ENCODE data around the gene SERGEF.

SERGEF gene

GRCh38 chr11:17846852-17847453 is 165.9 kb downstream of the SERGEF start:
- Histone ChIP-seq H3K4me3 (replicated peaks; ENCODE audit: insufficient read depth, low read length) (no peak overlapping the region), H3K27me3 (ENCODE audit: insufficient read depth, poor library complexity, severe bottlenecking) (no peaks in the 10 kb centered on the region), H3K27ac (replicated peaks) (no peak overlapping the region)
- DNase-seq (ENCODE audit: low read depth in 1 of 2, low spot score in 1 of 2): no peak
- TF ChIP-seq REST (IDR thresholded peaks at IDR 0.05; ENCODE audit: insufficient replicate concordance, low read depth): no peak
- no peak for TF ChIP-seq SPI1 (IDR thresholded peaks at IDR 0.05; ENCODE audit: borderline replicate concordance, low read depth)
- TF ChIP-seq POLR2AphosphoS5 (IDR thresholded peaks at IDR 0.05; ENCODE audit: low read depth): no peak
- no peak for TF ChIP-seq GABPA (IDR thresholded peaks at IDR 0.05; ENCODE audit: low read depth)
- TF ChIP-seq, protein P1, sequence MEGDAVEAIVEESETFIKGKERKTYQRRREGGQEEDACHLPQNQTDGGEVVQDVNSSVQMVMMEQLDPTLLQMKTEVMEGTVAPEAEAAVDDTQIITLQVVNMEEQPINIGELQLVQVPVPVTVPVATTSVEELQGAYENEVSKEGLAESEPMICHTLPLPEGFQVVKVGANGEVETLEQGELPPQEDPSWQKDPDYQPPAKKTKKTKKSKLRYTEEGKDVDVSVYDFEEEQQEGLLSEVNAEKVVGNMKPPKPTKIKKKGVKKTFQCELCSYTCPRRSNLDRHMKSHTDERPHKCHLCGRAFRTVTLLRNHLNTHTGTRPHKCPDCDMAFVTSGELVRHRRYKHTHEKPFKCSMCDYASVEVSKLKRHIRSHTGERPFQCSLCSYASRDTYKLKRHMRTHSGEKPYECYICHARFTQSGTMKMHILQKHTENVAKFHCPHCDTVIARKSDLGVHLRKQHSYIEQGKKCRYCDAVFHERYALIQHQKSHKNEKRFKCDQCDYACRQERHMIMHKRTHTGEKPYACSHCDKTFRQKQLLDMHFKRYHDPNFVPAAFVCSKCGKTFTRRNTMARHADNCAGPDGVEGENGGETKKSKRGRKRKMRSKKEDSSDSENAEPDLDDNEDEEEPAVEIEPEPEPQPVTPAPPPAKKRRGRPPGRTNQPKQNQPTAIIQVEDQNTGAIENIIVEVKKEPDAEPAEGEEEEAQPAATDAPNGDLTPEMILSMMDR (IDR thresholded peaks at IDR 0.05; ENCODE audit: insufficient read depth, low read length): no peak

GRCh38 chr11:17845431-17845881 is 167.4 kb downstream of the SERGEF start:
- H3K4me3 ChIP-seq (replicated peaks; ENCODE audit: insufficient read depth, low read length): no peak overlapping the region
- TF ChIP-seq REST (IDR thresholded peaks at IDR 0.05; ENCODE audit: insufficient replicate concordance, low read depth): no peak
- no peak for TF ChIP-seq POLR2AphosphoS5 (IDR thresholded peaks at IDR 0.05; ENCODE audit: low read depth)
- TF ChIP-seq, protein P1 (IDR thresholded peaks at IDR 0.05; ENCODE audit: insufficient read depth, low read length): no peak
- no peak for TF ChIP-seq GABPA (IDR thresholded peaks at IDR 0.05; ENCODE audit: low read depth)
- no peak for TF ChIP-seq SPI1 (IDR thresholded peaks at IDR 0.05; ENCODE audit: borderline replicate concordance, low read depth)

GRCh38 chr11:17840101-17840548 is 172.7 kb downstream of the SERGEF start:
- TF ChIP-seq REST (IDR thresholded peaks at IDR 0.05; ENCODE audit: insufficient replicate concordance, low read depth): no peak
- no peak for TF ChIP-seq GABPA (IDR thresholded peaks at IDR 0.05; ENCODE audit: low read depth)
- no peak for TF ChIP-seq SPI1 (IDR thresholded peaks at IDR 0.05; ENCODE audit: borderline replicate concordance, low read depth)
- no peak for TF ChIP-seq POLR2AphosphoS5 (IDR thresholded peaks at IDR 0.05; ENCODE audit: low read depth)
- TF ChIP-seq, protein P1 (IDR thresholded peaks at IDR 0.05; ENCODE audit: insufficient read depth, low read length): no peak
- no peaks in the 10 kb centered on the region for H3K27me3 ChIP-seq (ENCODE audit: insufficient read depth, poor library complexity, severe bottlenecking)
- H3K27ac ChIP-seq (replicated peaks): no peak overlapping the region
- H3K4me3 ChIP-seq (replicated peaks; ENCODE audit: insufficient read depth, low read length): no peak overlapping the region
- no peak for DNase-seq (ENCODE audit: low read depth in 1 of 2, low spot score in 1 of 2)

More at GRCh38 chr11:17845431-17845881, 167.4 kb downstream of the SERGEF start:
- Histone ChIP-seq H3K27me3 (ENCODE audit: insufficient read depth, poor library complexity, severe bottlenecking) (no peaks in the 10 kb centered on the region), H3K27ac (replicated peaks) (no peak overlapping the region)
- DNase-seq (ENCODE audit: low read depth in 1 of 2, low spot score in 1 of 2): no peak

Data from HL-60 (cell line).